Vagina (tissue), 2 donors: ENCODE data around the gene GGTLC2.

Experiments
- CTCF ChIP-seq, 3 experiments: fragments of 450-650 bp in 2 of 3; fragments of 200-600 bp in 1 of 3; sonication (generic) in 1 of 3; IDR thresholded peaks; one replicate each; pipeline ENCODE4 v1.5.1; 2017 to 2019; ENCODE audit warnings: antibody characterized with exemption in 3 of 3, mild to moderate bottlenecking in 2 of 3, moderate library complexity in 2 of 3
- POLR2AphosphoS5 ChIP-seq, 2 donors: sonication (generic); formaldehyde crosslinking; IDR thresholded peaks; one replicate each; pipeline ENCODE4 v1.9.0; 2017; ENCODE audit warnings: antibody characterized with exemption in 2 of 2, mild to moderate bottlenecking in 2 of 2, low read depth in 1 of 2; ENCODE audit not compliant: insufficient read depth in 1 of 2

DNA sequence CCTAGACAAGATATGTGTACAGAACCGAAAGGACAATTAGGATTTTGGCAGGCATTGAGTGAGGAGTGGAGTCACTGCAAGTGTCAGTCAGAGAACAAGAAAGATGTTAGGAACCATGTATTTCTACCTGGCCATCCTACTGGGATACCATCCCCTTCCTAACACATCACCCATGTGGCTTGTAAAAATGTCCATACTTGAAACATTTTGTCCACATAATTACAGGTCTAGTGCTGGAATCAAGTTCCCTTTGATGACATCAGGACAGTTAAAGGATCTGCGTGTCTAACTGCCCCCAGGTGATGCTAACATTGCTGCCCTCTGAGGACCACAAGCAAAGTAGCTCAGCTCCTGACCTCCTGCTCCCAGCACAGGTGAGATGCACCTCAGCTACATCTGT is 31.9 kb upstream of the GGTLC2 start:
- TF ChIP-seq CTCF (IDR thresholded peaks at IDR 0.05) (no peak), POLR2AphosphoS5 (IDR thresholded peaks at IDR 0.05; ENCODE audit: insufficient read depth in 1 of 2, low read depth in 1 of 2) (no peak)
